ENCODE data around the gene VAT1.

VAT1 gene

GRCh38 chr17:43026595-43026994, 4.4 kb upstream of the VAT1 start:
- DNase-seq = no peak

GRCh38 chr17:43025766-43026537, 3.8 kb upstream of the VAT1 start:
- DNase-seq = no peak

GRCh38 chr17:43025290-43025657, 3.1 kb upstream of the VAT1 start:
- DNase-seq = no peak

GRCh38 chr17:43024407-43025289, 2.5 kb upstream of the VAT1 start, which contains the start of gene RND2:
Gene RND2 (plus strand): TSS chr17:43025231. CDS start chr17:43025348, 117 bp downstream.
- DNase-seq = peak; percentile 68

GRCh38 chr17:43020789-43021740, 1.1 kb downstream of the VAT1 start:
- DNase-seq = peak; percentile 46

- no peak for DNase-seq
These were observed 2.1 kb downstream of the VAT1 start for GRCh38 chr17:43020030-43020621.

GRCh38 chr17:43019418-43019817, 2.8 kb downstream of the VAT1 start:
- DNase-seq = no peak

GRCh38 chr17:43018932-43019331, 3.3 kb downstream of the VAT1 start:
- DNase-seq = no peak

- DNase-seq = no peak
These were observed 4.0 kb downstream of the VAT1 start for GRCh38 chr17:43018008-43018853.

- no peak for DNase-seq
These were observed 6.0 kb downstream of the VAT1 start for GRCh38 chr17:43016216-43016615.

- no peak for DNase-seq
These were observed 6.6 kb downstream of the VAT1 start for GRCh38 chr17:43015579-43015978.

GRCh38 chr17:43014649-43015542, 7.3 kb downstream of the VAT1 start:
- DNase-seq = no peak

GRCh38 chr17:43014020-43014648, 8.1 kb downstream of the VAT1 start:
- DNase-seq = no peak

- DNase-seq = no peak
These were observed 8.9 kb downstream of the VAT1 start for GRCh38 chr17:43013296-43013695.

- no peak for DNase-seq
These were observed 10.3 kb downstream of the VAT1 start for GRCh38 chr17:43011728-43012472.

GRCh38 chr17:43010667-43011308, 11.4 kb downstream of the VAT1 start:
- DNase-seq = no peak

- DNase-seq = peak; percentile 77
These were observed 15.3 kb downstream of the VAT1 start, which contains the start of gene IFI35 for GRCh38 chr17:43006639-43007551. Gene IFI35 (plus strand): TSS chr17:43006784. CDS start chr17:43006948, 164 bp downstream.
